Spleen (tissue), 7 donors: ENCODE data around the gene TACR1.

ENCODE experiments used
- CTCF ChIP-seq, 11 experiments: fragments of 200-600 bp in 7 of 11; fragments of 450-650 bp in 4 of 11; sonication (generic) in 4 of 11; IDR thresholded peaks in 8 of 11; conservative IDR thresholded peaks in 3 of 11; 1 replicate in 7 of 11; 2 replicates in 4 of 11; pipeline versions ENCODE4 v1.4.0 to v1.8.0; 2016 to 2021; ENCODE audit warnings: antibody characterized with exemption in 11 of 11, inconsistent platforms in 4 of 11, mild to moderate bottlenecking in 1 of 11
- POLR2AphosphoS5 ChIP-seq, 3 donors: sonication (generic); formaldehyde crosslinking; IDR thresholded peaks; one replicate each; pipeline ENCODE4 v1.5.1; 2017; ENCODE audit warnings: antibody characterized with exemption in 3 of 3
- donor health status: DM: no; HTN: no; CAD: no; lungs with moderate emphysema.
- donor health status: DM: no; HTN: no; CAD: no.
- donor health status: DM: no; HTN: no; CAD: no.

GRCh38 chr2:75089471-75089870 lies 109.8 kb downstream of the TACR1 start:
- TF ChIP-seq POLR2AphosphoS5 (IDR thresholded peaks at IDR 0.05) (no peak), CTCF (IDR thresholded peaks at IDR 0.05 in 8 of 11, conservative IDR thresholded peaks at IDR 0.05 in 3 of 11) (no peak)
